Osteocyte (in vitro differentiated cells): Measurements from ENCODE around the gene SHMT2. TPM values are rescaled to one million over a fixed set of nuclear protein-coding genes. Genes with fewer than 3 reads are reported as not detected.

ENCODE experiments used
- DNase-seq: peaks from one replicate; pipeline ENCODE4 v3.0.0; 2021; ENCODE audit warnings: mixed read lengths; ENCODE audit not compliant: unreplicated experiment; ENCODE audit errors: extremely low spot score
- H3K27ac Mint-ChIP-seq: one replicate; pipeline ENCODE4 v1.8.0; 2021; ENCODE audit warnings: mild to moderate bottlenecking, mixed read lengths; ENCODE audit not compliant: unreplicated experiment
- H3K27me3 Mint-ChIP-seq: one replicate; pipeline ENCODE4 v1.8.0; 2021; ENCODE audit warnings: mixed read lengths; ENCODE audit not compliant: unreplicated experiment
- H3K36me3 Mint-ChIP-seq: one replicate; pipeline ENCODE4 v1.8.0; 2021; ENCODE audit warnings: mixed read lengths; ENCODE audit not compliant: unreplicated experiment
- H3K4me1 Mint-ChIP-seq: one replicate; pipeline ENCODE4 v1.8.0; 2021; ENCODE audit warnings: mixed read lengths; ENCODE audit not compliant: unreplicated experiment
- H3K4me3 Mint-ChIP-seq: one replicate; pipeline ENCODE4 v1.8.0; 2021; ENCODE audit warnings: mild to moderate bottlenecking, moderate library complexity, mixed read lengths; ENCODE audit not compliant: unreplicated experiment
- H3K9me3 Mint-ChIP-seq: one replicate; pipeline ENCODE4 v1.8.0; 2021; ENCODE audit warnings: mixed read lengths; ENCODE audit not compliant: unreplicated experiment
- total RNA-seq: library from RNA; stranded (reverse); gene quantifications from 2 replicates; pipeline ENCODE4 v1.2.1, GENCODE V29; 2021
- TF ChIP-seq, protein P1 (sequence below): fragments of 200-600 bp; sonication (generic); IDR thresholded peaks from 2 replicates; pipeline ENCODE4 v1.5.0; 2021; ENCODE audit warnings: antibody characterized with exemption, mild to moderate bottlenecking, moderate library complexity

SHMT2 gene
- total RNA-seq, 1 donor from 2014 or later: 263 TPM

DNA sequence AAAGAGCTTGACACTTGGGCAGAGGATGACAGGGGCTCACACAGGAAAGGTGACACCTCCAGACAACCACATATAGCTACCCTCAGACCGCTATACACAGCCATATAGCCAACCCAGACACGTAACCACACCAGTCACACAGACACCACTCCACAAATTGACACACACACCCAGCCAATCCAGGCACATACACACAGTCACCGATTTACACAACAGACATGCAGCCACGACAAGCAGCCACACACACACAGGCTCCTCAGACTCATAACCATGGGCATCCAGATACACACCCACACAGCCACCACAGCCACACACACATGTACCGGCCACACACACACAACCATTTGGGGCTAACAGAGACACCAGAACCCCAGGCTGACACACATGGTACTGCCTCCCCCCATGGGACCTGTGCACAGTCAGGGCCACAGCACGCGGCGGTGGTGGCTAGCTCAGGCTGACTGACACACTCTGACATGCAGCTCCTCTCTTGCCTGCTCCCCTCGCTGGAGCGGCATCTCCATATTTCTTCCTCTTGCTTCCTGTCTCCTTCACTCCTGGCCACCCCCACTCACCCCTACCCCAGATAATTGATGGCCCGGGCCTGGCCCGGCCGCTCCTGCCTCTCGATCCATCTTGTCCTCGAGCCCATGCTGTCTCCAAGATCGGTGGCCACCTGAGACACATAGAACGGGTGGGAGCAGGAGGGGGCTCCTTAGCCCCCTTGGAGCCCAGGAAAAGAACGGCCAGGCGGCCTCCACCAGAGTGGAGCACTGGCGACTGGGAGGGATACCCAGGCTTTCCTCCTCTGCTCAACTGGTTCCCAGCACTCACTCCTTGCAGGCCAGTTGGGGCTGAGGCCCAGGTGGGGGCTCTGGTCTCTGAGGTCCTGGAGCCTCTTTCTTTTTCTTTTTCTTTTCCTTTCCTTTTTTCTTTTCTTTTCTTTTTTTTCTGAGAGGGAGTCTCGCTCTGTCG is 6.0 kb upstream of the SHMT2 start:
- Mint-ChIP-seq H3K4me1 (peaks cover 33% of the 10 kb centered on the region), H3K9me3 (no peaks in the 10 kb centered on the region), H3K36me3 (peaks cover 3% of the 10 kb centered on the region), H3K4me3 (no peak overlapping the region), H3K27ac (no peak overlapping the region), H3K27me3 (peaks cover 13% of the 10 kb centered on the region)
- TF ChIP-seq, protein P1, sequence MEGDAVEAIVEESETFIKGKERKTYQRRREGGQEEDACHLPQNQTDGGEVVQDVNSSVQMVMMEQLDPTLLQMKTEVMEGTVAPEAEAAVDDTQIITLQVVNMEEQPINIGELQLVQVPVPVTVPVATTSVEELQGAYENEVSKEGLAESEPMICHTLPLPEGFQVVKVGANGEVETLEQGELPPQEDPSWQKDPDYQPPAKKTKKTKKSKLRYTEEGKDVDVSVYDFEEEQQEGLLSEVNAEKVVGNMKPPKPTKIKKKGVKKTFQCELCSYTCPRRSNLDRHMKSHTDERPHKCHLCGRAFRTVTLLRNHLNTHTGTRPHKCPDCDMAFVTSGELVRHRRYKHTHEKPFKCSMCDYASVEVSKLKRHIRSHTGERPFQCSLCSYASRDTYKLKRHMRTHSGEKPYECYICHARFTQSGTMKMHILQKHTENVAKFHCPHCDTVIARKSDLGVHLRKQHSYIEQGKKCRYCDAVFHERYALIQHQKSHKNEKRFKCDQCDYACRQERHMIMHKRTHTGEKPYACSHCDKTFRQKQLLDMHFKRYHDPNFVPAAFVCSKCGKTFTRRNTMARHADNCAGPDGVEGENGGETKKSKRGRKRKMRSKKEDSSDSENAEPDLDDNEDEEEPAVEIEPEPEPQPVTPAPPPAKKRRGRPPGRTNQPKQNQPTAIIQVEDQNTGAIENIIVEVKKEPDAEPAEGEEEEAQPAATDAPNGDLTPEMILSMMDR: no peak
- DNase-seq: no peak

DNA sequence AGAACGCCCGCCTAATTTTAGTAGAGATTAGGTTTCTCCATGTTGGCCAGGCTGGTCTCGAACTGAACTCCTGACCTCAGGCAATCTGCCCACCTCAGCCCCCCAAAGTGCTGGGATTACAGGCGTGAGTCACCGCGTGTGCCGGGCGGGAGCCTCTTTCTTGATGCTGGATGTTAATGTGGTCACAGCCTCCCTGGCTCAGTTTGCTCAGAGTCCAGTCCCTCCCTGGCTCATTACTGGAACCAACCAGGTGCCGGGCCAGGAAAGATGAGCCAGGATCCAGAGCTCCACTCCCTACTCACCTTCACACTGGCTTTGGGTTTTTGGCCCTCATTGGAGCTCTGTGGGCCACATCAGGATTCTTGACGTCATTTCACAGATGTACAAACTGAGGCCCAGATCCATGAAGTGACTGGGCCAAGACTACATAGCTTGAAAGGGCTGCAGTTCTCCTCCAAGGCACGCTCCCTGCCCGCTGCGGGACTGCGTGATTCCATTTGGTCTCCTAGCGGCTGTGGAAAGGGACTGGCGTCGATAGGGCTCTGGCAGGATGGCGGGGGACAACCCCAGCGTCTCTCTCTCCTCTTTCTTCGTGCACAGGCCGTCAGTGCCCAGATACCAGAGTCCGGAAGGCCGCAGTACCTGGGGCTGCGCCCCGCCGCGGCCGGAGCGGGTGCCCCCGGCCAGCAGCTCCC is 5.1 kb upstream of the SHMT2 start:
- Mint-ChIP-seq H3K4me3 (no peak overlapping the region), H3K36me3 (peaks cover 3% of the 10 kb centered on the region), H3K27ac (no peak overlapping the region), H3K27me3 (peaks cover 13% of the 10 kb centered on the region), H3K4me1 (peaks cover 32% of the 10 kb centered on the region), H3K9me3 (no peaks in the 10 kb centered on the region)
- TF ChIP-seq, protein P1: no peak
- no peak for DNase-seq

DNA sequence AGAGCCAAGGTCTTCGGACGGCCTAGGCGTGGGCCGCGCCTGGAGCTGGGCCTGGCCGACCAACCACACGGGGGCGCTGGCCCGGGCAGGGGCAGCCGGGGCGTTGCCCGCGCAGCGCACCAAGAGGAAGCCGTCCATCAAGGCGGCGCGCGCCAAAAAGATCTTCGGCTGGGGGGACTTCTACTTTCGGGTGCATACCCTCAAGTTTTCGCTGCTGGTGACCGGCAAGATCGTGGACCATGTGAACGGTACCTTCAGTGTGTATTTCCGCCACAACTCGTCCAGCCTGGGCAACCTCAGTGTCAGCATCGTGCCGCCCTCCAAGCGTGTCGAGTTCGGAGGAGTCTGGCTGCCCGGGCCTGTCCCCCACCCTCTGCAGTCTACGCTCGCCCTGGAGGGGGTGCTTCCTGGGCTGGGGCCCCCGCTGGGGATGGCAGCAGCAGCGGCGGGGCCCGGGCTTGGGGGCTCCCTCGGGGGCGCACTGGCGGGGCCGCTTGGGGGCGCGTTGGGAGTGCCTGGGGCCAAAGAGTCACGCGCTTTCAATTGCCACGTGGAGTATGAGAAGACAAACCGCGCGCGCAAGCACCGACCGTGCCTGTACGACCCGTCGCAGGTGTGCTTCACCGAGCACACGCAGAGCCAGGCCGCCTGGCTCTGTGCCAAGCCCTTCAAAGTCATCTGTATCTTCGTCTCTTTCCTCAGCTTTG is 4.4 kb upstream of the SHMT2 start:
- Mint-ChIP-seq H3K27me3 (peaks cover 10% of the 10 kb centered on the region), H3K36me3 (peaks cover 3% of the 10 kb centered on the region), H3K9me3 (no peaks in the 10 kb centered on the region), H3K4me1 (peaks cover 28% of the 10 kb centered on the region), H3K27ac (no peak overlapping the region), H3K4me3 (no peak overlapping the region)
- TF ChIP-seq, protein P1: peak; percentile 41
- DNase-seq: no peak

DNA sequence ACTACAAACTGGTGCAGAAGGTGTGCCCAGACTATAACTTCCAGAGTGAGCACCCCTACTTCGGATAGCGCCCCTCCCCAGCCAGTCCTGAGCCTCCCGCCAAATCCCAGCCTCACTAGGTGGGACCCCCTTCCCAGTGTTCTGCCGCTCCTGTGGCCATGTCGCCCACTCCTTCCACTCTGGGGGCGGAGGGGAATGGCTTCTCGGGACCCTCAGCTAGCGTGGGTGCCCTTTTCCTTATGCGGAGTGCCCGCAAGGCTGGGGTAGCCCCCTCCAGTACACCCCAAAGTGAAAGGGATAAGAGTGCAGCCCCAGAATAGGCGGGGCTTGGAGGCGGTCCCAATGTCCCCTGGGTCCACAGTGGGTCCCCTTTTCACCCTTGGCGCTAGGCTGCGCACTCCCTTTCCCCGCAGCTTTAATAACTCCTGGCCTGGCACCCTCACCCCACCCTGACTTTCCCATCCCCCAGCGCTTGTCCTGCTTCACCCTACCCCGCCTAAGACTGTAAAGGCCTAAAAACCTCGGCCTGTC is 3.8 kb upstream of the SHMT2 start:
- H3K27me3 Mint-ChIP-seq: peaks cover 6% of the 10 kb centered on the region
- H3K4me1 Mint-ChIP-seq: peaks cover 30% of the 10 kb centered on the region
- DNase-seq: no peak
- TF ChIP-seq, protein P1: no peak
- H3K27ac Mint-ChIP-seq: no peak overlapping the region
- peaks cover 5% of the 10 kb centered on the region for H3K36me3 Mint-ChIP-seq
- H3K9me3 Mint-ChIP-seq: no peaks in the 10 kb centered on the region
- H3K4me3 Mint-ChIP-seq: no peak overlapping the region
